Hepatocyte (in vitro differentiated cells): Measurements from ENCODE around the gene LPAR2.

Source experiments
- CTCF ChIP-seq: fragments of 200-600 bp; sonication (generic); IDR thresholded peaks from 2 replicates; pipeline ENCODE4 v1.5.1; 2016; ENCODE audit warnings: antibody characterized with exemption, mild to moderate bottlenecking; ENCODE audit not compliant: poor library complexity
- EZH2 ChIP-seq: fragments of 200-600 bp; sonication (generic); IDR thresholded peaks from 2 replicates; pipeline ENCODE4 v1.6.1; 2016; ENCODE audit warnings: antibody characterized with exemption, mild to moderate bottlenecking, borderline replicate concordance
- EZH2phosphoT487 ChIP-seq: fragments of 200-600 bp; sonication (generic); IDR thresholded peaks from one replicate; pipeline ENCODE4 v1.6.1; 2018; ENCODE audit warnings: antibody characterized with exemption, mild to moderate bottlenecking, low read depth, moderate library complexity; ENCODE audit not compliant: unreplicated experiment, severe bottlenecking

- TF ChIP-seq CTCF, result no peak
- no peak for TF ChIP-seq EZH2
- no peak for TF ChIP-seq EZH2phosphoT487
Measured at GRCh38 chr19:19575411-19575810, 52.6 kb downstream of the LPAR2 start.
